Pancreas (tissue), 10 donors: ENCODE measurements around the gene ANAPC15. TPM values are rescaled to one million over a fixed set of nuclear protein-coding genes. Genes with fewer than 3 reads are reported as not detected.

Experiments used
- ATAC-seq, 4 donors: fragments of 200-7000 bp; cut with Tn5 transposase; one replicate each; pipeline versions ENCODE4 v1.8.0 to v1.9.1; 2020; ENCODE audit warnings: mild to moderate bottlenecking in 4 of 4, moderate library complexity in 4 of 4
- DNase-seq, 6 donors: peaks; one replicate each; pipeline ENCODE4 v3.0.0-alpha.2; 2020
- FAIRE-seq: peaks from 2 replicates; lab custom pipeline; 2012; peaks lifted over from hg19 to GRCh38; lab: Jason Lieb, UNC
- H3K27ac ChIP-seq, 4 donors: fragments of 200-600 bp; sonication (generic); 1 replicate in 3 of 4; 2 replicates in 1 of 4; pipeline versions ENCODE4 v1.5.0 to v1.8.0; 2020
- H3K27me3 ChIP-seq, 4 donors: fragments of 200-600 bp; one replicate each; pipeline ENCODE4 v1.8.0; 2021
- H3K36me3 ChIP-seq, 3 donors: fragments of 200-600 bp; sonication (generic) in 1 of 3; one replicate each; pipeline versions ENCODE4 v1.5.0 to v1.8.0; 2020 to 2021
- H3K4me1 ChIP-seq, 3 donors: fragments of 200-600 bp; one replicate each; pipeline ENCODE4 v1.8.0; 2021
- H3K4me3 ChIP-seq, 4 donors: fragments of 200-600 bp; sonication (generic) in 2 of 4; one replicate each; pipeline versions ENCODE4 v1.5.0 to v1.8.0; 2020 to 2021
- H3K9me3 ChIP-seq, 4 donors: fragments of 200-600 bp; one replicate each; pipeline ENCODE4 v1.8.0; 2021
- CTCF ChIP-seq, 4 donors: fragments of 200-600 bp; sonication (generic) in 3 of 4; IDR thresholded peaks; one replicate each; pipeline versions ENCODE4 v1.5.0 to v1.8.0; 2021; ENCODE audit warnings: antibody characterized with exemption in 4 of 4
- WGBS, 2 donors: extraction: QIAGEN DNeasy Blood & Tissue Kit; methylation state at CpG; one replicate each; pipeline ENCODE4 v1.1.7; 2013; 5-methylcytosine and 5-hydroxymethylcytosine counted together
- intact Hi-C, 3 donors: fragments of 100-400 bp; cut with DNase I; formaldehyde crosslinking; loops; one replicate each; pipeline versions ENCODE4 v1.11.1 to v1.14.2; 2022
- polyA plus RNA-seq, 2 donors: library from polyadenylated mRNA; stranded (reverse); fragments of 200-250 nt; gene quantifications; one replicate each; pipeline ENCODE4 v1.2.3, GENCODE V29; 2013
- total RNA-seq, 6 donors: library from RNA; stranded (reverse); fragmentation: NEBNext Ultra II Directional in 4 of 6; extraction: Animal tissue kit (Norgen Biotek cat#: 25700) in 4 of 6; gene quantifications; one replicate each; pipeline versions ENCODE4 v1.2.1 to v1.2.4, GENCODE V29; 2021 to 2023
- donor health status: healthy with polysubstance abuse.
- donor health status: DM: no; HTN: no; CAD: no; lungs with moderate emphysema.
- donor health status: DM: no; HTN: no; CAD: no.
- donor health status: control.
- donor health status: control.
- donor health status: Bipolar disorder and iron deficiency.
- donor health status: DM: yes; HTN: yes; CAD: no.
- donor health status: DM: no; HTN: no; CAD: no.
- donor health status: DM: no; HTN: no; CAD: no.
- donor health status: DM: yes; HTN: yes; CAD: no.

ANAPC15 gene
- total and polyA plus RNA-seq, 8 donors = 6.7 to 35.0 (median 15.5) TPM

GRCh38 chr11:72112978-72113808 is 698 bp upstream of the ANAPC15 start:
- intact Hi-C loops = no loop called here

GRCh38 chr11:72111300-72112142 is 974 bp downstream of the ANAPC15 start:
- H3K4me3 ChIP-seq = peak overlapping the region; percentile 28 to 57 (median 48)
- no peak for FAIRE-seq

More at GRCh38 chr11:72112978-72113808, 698 bp upstream of the ANAPC15 start:
- no peak for TF ChIP-seq CTCF (IDR thresholded peaks at IDR 0.05)
- H3K27ac ChIP-seq = peak overlapping the region; percentile 89 to 99 (median 98)
- no peaks in the 10 kb centered on the region for H3K36me3 ChIP-seq
- no peaks in the 10 kb centered on the region for H3K27me3 ChIP-seq
- no peaks in the 10 kb centered on the region for H3K9me3 ChIP-seq
- peaks cover 5% of the 10 kb centered on the region in 3 donors for H3K4me1 ChIP-seq
- no peak for FAIRE-seq
- 63 to 65% methylated on average over 9 of the region's 9 CpGs for WGBS, 2 donors
- peak overlapping the region; percentile 46 to 65 (median 54) for H3K4me3 ChIP-seq
- ATAC-seq = no peak
- DNase-seq = no peak

GRCh38 chr11:72105888-72106287 is 6.6 kb downstream of the ANAPC15 start, which contains the start of gene TOMT:
TSS of gene TOMT (plus strand) at chr11:72105924. CDS start at chr11:72105952, 28 bp downstream.
- no peaks in the 10 kb centered on the region for H3K27me3 ChIP-seq
- FAIRE-seq = no peak
- intact Hi-C loops = no loop called here
- WGBS, 2 donors = 92 to 94% methylated on average over 14 of the region's 14 CpGs
- peaks cover 11 to 21% (median 13%) of the 10 kb centered on the region in 3 donors for H3K4me1 ChIP-seq
- no peaks in the 10 kb centered on the region for H3K36me3 ChIP-seq
- H3K4me3 ChIP-seq = no peak within 1 kb of the TSS
- no peaks in the 10 kb centered on the region for H3K9me3 ChIP-seq
- no peak for TF ChIP-seq CTCF (IDR thresholded peaks at IDR 0.05)
- peak in 1 of 6 donors; percentile 66 for DNase-seq
- ATAC-seq = no peak
- H3K27ac ChIP-seq = no peak within 1 kb of the TSS

More at GRCh38 chr11:72111300-72112142, 974 bp downstream of the ANAPC15 start:
- intact Hi-C loops = no loop called here
- Histone ChIP-seq H3K36me3 (no peaks in the 10 kb centered on the region), H3K27ac (peak overlapping the region; percentile 89 to 99 (median 98)), H3K9me3 (no peaks in the 10 kb centered on the region), H3K27me3 (no peaks in the 10 kb centered on the region), H3K4me1 (peaks cover 5% of the 10 kb centered on the region in 3 donors)
- 0 to 1% methylated on average over 10 of the region's 10 CpGs for WGBS, 2 donors
- DNase-seq (no peak), ATAC-seq (peak in 2 of 4 donors; percentile 4 to 11)
- TF ChIP-seq CTCF (IDR thresholded peaks at IDR 0.05) = no peak

- Histone ChIP-seq H3K36me3 (peaks cover 0 to 2% (median 2%) of the 10 kb centered on the region in 3 donors), H3K27me3 (no peaks in the 10 kb centered on the region), H3K4me1 (peaks cover 11 to 21% (median 13%) of the 10 kb centered on the region in 3 donors), H3K27ac (peak overlapping the region; percentile 87 to 94 (median 91)), H3K9me3 (no peaks in the 10 kb centered on the region), H3K4me3 (peak overlapping the region in 3 of 4 donors; percentile 10 to 84 (median 73))
- intact Hi-C loops = no loop called here
- DNase-seq = no peak
- no peak for TF ChIP-seq CTCF (IDR thresholded peaks at IDR 0.05)
- no peak for FAIRE-seq
- WGBS, 2 donors = 74 to 80% methylated on average over 11 of the region's 11 CpGs
- ATAC-seq = no peak
Measured at GRCh38 chr11:72103754-72104167, 8.7 kb downstream of the ANAPC15 start.
